Vagina (tissue), 2 donors: ENCODE data around the gene RPS6KC1. TPM values are rescaled to one million over a fixed set of nuclear protein-coding genes. Genes with fewer than 3 reads are reported as not detected.

Experiments
- DNase-seq, 2 donors: peaks; one replicate each; pipeline ENCODE4 v3.0.0-alpha.2; 2017; ENCODE audit errors: extremely low spot score in 2 of 2
- H3K27ac ChIP-seq: fragments of 200-600 bp; sonication (generic); one replicate; pipeline ENCODE4 v1.5.1; 2019
- H3K27me3 ChIP-seq: fragments of 200-600 bp; sonication (generic); one replicate; pipeline ENCODE4 v1.5.1; 2019
- H3K36me3 ChIP-seq, 2 donors: fragments of 200-600 bp; sonication (generic); one replicate each; pipeline ENCODE4 v1.5.1; 2017 to 2019
- H3K4me1 ChIP-seq: fragments of 200-600 bp; sonication (generic); one replicate; pipeline ENCODE4 v1.5.1; 2019
- H3K4me3 ChIP-seq, 2 donors: fragments of 200-600 bp; sonication (generic); 1 replicate in 1 of 2; 2 replicates in 1 of 2; pipeline ENCODE4 v1.5.1; 2016 to 2019
- H3K9me3 ChIP-seq: fragments of 200-600 bp; sonication (generic); one replicate; pipeline ENCODE4 v1.5.1; 2019
- CTCF ChIP-seq, 3 experiments: fragments of 450-650 bp in 2 of 3; fragments of 200-600 bp in 1 of 3; sonication (generic) in 1 of 3; IDR thresholded peaks; one replicate each; pipeline ENCODE4 v1.5.1; 2017 to 2019; ENCODE audit warnings: antibody characterized with exemption in 3 of 3, mild to moderate bottlenecking in 2 of 3, moderate library complexity in 2 of 3
- POLR2A ChIP-seq, 2 donors: fragments of 450-650 bp; IDR thresholded peaks; one replicate each; pipeline ENCODE4 v1.6.1; 2017; ENCODE audit warnings: antibody characterized with exemption in 2 of 2, mild to moderate bottlenecking in 2 of 2, moderate library complexity in 2 of 2
- POLR2AphosphoS5 ChIP-seq, 2 donors: sonication (generic); formaldehyde crosslinking; IDR thresholded peaks; one replicate each; pipeline ENCODE4 v1.9.0; 2017; ENCODE audit warnings: antibody characterized with exemption in 2 of 2, mild to moderate bottlenecking in 2 of 2, low read depth in 1 of 2; ENCODE audit not compliant: insufficient read depth in 1 of 2
- intact Hi-C: fragments of 100-400 bp; cut with DNase I; formaldehyde crosslinking; loops from one replicate; pipeline ENCODE4 v1.15.1; 2023
- total RNA-seq: library from RNA; depleted of rRNA; stranded (reverse); fragments of >200 nt; gene quantifications from one replicate; pipeline ENCODE4 v1.2.3, GENCODE V29; 2016

The RPS6KC1 gene
- total RNA-seq, 1 donor from 2014 or later = 14.2 TPM

- DNase-seq = no peak
- Histone ChIP-seq H3K4me3 (peak overlapping the region; percentile 73 to 80), H3K27ac (peak overlapping the region; percentile 53), H3K4me1 (peaks cover 18% of the 10 kb centered on the region), H3K9me3 (no peaks in the 10 kb centered on the region), H3K36me3 (no peaks in the 10 kb centered on the region), H3K27me3 (no peaks in the 10 kb centered on the region)
- TF ChIP-seq CTCF (IDR thresholded peaks at IDR 0.05) = no peak
- no peak for TF ChIP-seq POLR2AphosphoS5 (IDR thresholded peaks at IDR 0.05; ENCODE audit: insufficient read depth in 1 of 2, low read depth in 1 of 2)
- no peak for TF ChIP-seq POLR2A (IDR thresholded peaks at IDR 0.05)
- intact Hi-C loops = no loop called here
Observed at GRCh38 chr1:213051881-213052202, 801 bp downstream of the RPS6KC1 start.

- Histone ChIP-seq H3K27ac (no peak overlapping the region), H3K36me3 (no peaks in the 10 kb centered on the region), H3K4me1 (peaks cover 18% of the 10 kb centered on the region), H3K9me3 (no peaks in the 10 kb centered on the region), H3K4me3 (no peak overlapping the region), H3K27me3 (no peaks in the 10 kb centered on the region)
- intact Hi-C loops = no loop called here
- no peak for DNase-seq
- TF ChIP-seq CTCF (IDR thresholded peaks at IDR 0.05) = no peak
- no peak for TF ChIP-seq POLR2A (IDR thresholded peaks at IDR 0.05)
- TF ChIP-seq POLR2AphosphoS5 (IDR thresholded peaks at IDR 0.05; ENCODE audit: insufficient read depth in 1 of 2, low read depth in 1 of 2) = no peak
Observed at GRCh38 chr1:213053455-213053854, 2.4 kb downstream of the RPS6KC1 start.

- Histone ChIP-seq H3K4me3 (no peak overlapping the region), H3K27me3 (no peaks in the 10 kb centered on the region), H3K9me3 (no peaks in the 10 kb centered on the region), H3K36me3 (no peaks in the 10 kb centered on the region), H3K27ac (no peak overlapping the region), H3K4me1 (peaks cover 18% of the 10 kb centered on the region)
- DNase-seq = no peak
- intact Hi-C loops = no loop called here
- TF ChIP-seq CTCF (IDR thresholded peaks at IDR 0.05) (no peak), POLR2AphosphoS5 (IDR thresholded peaks at IDR 0.05; ENCODE audit: insufficient read depth in 1 of 2, low read depth in 1 of 2) (no peak), POLR2A (IDR thresholded peaks at IDR 0.05) (no peak)
Observed at GRCh38 chr1:213054142-213054541, 3.1 kb downstream of the RPS6KC1 start.

- H3K4me3 ChIP-seq = no peak overlapping the region
- no peak overlapping the region for H3K27ac ChIP-seq
- no peaks in the 10 kb centered on the region for H3K36me3 ChIP-seq
- H3K27me3 ChIP-seq = no peaks in the 10 kb centered on the region
- no peak for DNase-seq
- intact Hi-C loops = no loop called here
- TF ChIP-seq CTCF (IDR thresholded peaks at IDR 0.05) (no peak), POLR2A (IDR thresholded peaks at IDR 0.05) (no peak), POLR2AphosphoS5 (IDR thresholded peaks at IDR 0.05; ENCODE audit: insufficient read depth in 1 of 2, low read depth in 1 of 2) (no peak)
- no peaks in the 10 kb centered on the region for H3K9me3 ChIP-seq
- H3K4me1 ChIP-seq = peaks cover 18% of the 10 kb centered on the region
Observed at GRCh38 chr1:213054733-213055591, 3.9 kb downstream of the RPS6KC1 start.

- H3K9me3 ChIP-seq = no peaks in the 10 kb centered on the region
- no peak for TF ChIP-seq POLR2A (IDR thresholded peaks at IDR 0.05)
- no peak for TF ChIP-seq POLR2AphosphoS5 (IDR thresholded peaks at IDR 0.05; ENCODE audit: insufficient read depth in 1 of 2, low read depth in 1 of 2)
- TF ChIP-seq CTCF (IDR thresholded peaks at IDR 0.05) = no peak
- DNase-seq = no peak
- H3K36me3 ChIP-seq = no peaks in the 10 kb centered on the region
- H3K4me1 ChIP-seq = peaks cover 12% of the 10 kb centered on the region
- no peak overlapping the region for H3K4me3 ChIP-seq
- intact Hi-C loops = no loop called here
- H3K27ac ChIP-seq = no peak overlapping the region
- no peaks in the 10 kb centered on the region for H3K27me3 ChIP-seq
Observed at GRCh38 chr1:213055767-213056166, 4.7 kb downstream of the RPS6KC1 start.
